AG09319 (cell line): ENCODE data around the gene HTR4.

Experiments
- DNase-seq: peaks from one replicate; pipeline ENCODE4 v3.0.0-alpha.2; 2010; ENCODE audit warnings: low read depth; ENCODE audit errors: extremely low read depth
- TF ChIP-seq, protein P1 (sequence below): IDR thresholded peaks from 2 replicates; pipeline ENCODE4 v1.5.1; 2011; ENCODE audit warnings: low read depth, mild to moderate bottlenecking, inconsistent platforms, low read length, moderate library complexity

Gene HTR4

DNA sequence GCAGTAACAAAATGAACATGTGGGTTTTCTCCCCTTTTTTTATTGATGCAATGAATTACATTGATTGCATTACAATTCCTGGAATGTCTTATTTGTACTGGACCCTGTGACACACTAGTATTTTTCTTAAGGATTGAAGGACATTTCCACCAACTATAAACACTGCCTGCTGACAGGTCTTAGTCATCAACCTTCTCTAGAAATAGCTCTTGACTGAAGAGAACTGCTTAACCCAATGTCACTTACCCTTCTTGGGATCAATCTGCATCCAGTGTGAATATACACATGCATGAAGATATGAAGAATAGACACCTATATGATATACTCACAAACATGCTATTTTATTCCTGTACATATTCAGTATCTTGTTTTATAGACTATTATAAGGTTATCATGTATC is 140.0 kb downstream of the HTR4 start:
- TF ChIP-seq, protein P1, sequence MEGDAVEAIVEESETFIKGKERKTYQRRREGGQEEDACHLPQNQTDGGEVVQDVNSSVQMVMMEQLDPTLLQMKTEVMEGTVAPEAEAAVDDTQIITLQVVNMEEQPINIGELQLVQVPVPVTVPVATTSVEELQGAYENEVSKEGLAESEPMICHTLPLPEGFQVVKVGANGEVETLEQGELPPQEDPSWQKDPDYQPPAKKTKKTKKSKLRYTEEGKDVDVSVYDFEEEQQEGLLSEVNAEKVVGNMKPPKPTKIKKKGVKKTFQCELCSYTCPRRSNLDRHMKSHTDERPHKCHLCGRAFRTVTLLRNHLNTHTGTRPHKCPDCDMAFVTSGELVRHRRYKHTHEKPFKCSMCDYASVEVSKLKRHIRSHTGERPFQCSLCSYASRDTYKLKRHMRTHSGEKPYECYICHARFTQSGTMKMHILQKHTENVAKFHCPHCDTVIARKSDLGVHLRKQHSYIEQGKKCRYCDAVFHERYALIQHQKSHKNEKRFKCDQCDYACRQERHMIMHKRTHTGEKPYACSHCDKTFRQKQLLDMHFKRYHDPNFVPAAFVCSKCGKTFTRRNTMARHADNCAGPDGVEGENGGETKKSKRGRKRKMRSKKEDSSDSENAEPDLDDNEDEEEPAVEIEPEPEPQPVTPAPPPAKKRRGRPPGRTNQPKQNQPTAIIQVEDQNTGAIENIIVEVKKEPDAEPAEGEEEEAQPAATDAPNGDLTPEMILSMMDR, result no peak
- no peak for DNase-seq

DNA sequence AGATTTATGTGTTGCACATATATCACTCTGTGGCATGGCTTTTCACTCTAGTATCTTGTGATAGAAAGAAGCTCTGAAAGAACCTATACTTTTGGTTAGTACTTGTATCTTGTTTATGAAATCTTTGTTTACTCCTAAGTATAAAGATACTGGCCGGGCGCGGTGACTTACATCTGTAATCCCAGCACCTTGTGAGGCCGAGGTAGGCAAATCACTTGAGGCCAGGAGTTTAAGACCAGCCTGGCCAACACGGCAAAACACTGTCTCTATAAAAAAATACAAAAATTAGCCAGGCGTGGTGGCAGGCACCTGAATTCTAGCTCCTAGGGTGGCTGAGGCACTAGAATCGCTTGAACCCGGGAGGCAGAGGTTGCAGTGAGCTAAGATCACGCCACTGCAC is 141.8 kb downstream of the HTR4 start:
- TF ChIP-seq, protein P1, result no peak
- DNase-seq, result no peak

DNA sequence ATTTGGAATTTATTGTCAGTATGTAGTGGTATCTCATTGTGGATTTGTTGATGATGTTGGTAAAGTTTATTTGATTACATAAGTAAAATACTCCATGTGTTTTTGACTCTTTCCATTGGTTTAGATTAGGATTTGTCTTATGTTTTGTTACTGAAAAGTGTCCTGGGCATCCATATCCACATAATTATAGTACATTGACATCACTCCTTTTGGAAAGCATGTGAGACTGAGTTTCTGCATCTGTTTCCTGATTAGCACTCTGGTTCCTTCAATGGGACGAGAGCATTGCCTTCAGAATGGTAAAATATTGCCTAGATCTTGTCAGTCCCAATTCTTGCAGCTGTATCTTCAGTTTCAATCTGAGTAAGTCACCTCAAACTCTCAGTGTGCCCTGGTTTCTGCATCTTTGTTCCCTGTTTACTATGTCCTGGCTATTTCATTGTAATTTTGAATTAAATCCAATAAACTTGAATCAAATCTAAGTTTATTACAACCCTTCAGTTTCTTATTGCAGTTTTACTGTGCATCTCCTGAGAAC is 142.4 kb downstream of the HTR4 start:
- no peak for DNase-seq
- TF ChIP-seq, protein P1, result no peak

DNA sequence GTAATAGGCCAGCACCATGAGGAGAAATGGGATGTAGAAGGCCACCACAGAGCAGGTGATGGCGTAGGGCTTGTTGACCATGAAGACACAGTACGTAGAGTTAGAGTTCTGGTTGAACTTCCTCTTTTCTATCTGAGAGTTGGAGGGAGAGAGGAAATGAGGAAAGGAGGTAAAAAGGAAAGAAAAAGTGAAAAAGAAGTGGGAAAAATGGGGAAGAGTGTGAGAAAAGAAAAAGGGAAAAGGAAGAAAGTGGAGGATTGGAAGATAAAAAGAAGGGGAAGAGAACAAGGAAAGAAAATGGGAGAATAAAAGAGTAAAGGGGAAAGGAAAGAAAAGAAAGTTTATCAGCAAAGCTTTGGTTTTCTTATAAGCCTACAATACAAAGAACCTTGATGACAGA is 144.4 kb downstream of the HTR4 start:
- DNase-seq, result no peak
- TF ChIP-seq, protein P1, result no peak

DNA sequence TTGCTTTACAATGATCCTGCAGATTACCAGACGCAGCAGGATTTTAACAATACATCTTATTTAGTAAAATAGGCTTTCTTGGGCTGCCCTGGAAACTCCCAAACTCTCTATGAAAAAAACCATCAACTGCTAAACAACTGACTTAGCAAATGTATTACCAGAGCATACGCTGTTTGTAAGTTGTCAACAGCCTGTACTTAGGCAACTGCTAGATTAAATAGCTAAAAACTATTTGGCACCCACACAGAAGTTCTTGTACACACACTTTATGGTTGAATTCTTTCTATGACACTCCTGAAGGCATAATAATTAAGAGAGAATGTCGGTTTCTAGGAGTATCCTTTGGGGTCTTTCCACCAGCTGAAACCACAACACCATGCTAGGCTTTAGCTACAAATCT is 146.7 kb downstream of the HTR4 start:
- DNase-seq, result no peak
- TF ChIP-seq, protein P1, result no peak

DNA sequence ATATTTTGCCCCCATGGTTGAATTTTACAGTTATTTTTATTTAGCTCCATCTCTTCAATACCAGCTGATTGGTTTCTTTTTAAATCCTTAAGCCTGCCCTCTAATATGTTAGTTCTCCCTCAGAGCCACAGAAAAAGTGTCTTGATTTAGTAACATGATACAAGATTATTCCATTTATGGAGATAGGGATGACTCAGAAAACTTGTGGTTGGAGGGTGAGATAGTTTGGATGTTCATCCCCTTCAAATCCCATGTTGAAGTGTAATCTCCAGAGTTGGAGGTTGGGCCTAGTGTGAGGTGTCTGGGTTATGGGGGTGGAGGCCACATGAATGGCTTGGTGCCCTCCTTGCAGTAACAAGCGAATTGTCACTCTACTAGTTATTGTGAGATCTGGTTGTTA is 154.9 kb downstream of the HTR4 start:
- no peak for DNase-seq
- TF ChIP-seq, protein P1, result no peak

DNA sequence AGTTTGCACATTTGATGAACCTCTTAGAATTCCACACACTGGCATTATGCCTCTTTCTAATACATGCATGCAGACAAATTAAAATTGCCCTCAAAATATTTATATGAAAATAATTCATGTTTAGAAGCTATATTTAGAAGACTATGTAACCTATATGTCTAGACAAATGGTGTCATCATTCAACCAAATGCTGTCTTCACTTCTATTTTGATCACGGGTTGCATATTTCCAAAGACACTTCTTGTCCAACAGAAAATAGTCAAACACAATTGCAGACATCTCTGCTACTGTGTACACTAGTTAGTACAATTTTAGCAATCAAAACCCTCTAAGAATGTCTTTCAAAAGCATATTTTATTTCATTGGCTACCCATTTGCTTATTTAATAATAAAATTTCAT is 156.6 kb downstream of the HTR4 start:
- TF ChIP-seq, protein P1, result no peak
- DNase-seq, result no peak
